RCC 7860 (cell line): ENCODE data around the gene PELI1.

Experiments
- DNase-seq: peaks from one replicate; pipeline ENCODE4 v3.0.0-alpha.2; 2015; ENCODE audit warnings: low spot score
- FAIRE-seq: peaks from 2 replicates; lab custom pipeline; 2012; peaks lifted over from hg19 to GRCh38; lab: Jason Lieb, UNC

PELI1 gene, protein sequence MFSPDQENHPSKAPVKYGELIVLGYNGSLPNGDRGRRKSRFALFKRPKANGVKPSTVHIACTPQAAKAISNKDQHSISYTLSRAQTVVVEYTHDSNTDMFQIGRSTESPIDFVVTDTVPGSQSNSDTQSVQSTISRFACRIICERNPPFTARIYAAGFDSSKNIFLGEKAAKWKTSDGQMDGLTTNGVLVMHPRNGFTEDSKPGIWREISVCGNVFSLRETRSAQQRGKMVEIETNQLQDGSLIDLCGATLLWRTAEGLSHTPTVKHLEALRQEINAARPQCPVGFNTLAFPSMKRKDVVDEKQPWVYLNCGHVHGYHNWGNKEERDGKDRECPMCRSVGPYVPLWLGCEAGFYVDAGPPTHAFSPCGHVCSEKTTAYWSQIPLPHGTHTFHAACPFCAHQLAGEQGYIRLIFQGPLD

DNA sequence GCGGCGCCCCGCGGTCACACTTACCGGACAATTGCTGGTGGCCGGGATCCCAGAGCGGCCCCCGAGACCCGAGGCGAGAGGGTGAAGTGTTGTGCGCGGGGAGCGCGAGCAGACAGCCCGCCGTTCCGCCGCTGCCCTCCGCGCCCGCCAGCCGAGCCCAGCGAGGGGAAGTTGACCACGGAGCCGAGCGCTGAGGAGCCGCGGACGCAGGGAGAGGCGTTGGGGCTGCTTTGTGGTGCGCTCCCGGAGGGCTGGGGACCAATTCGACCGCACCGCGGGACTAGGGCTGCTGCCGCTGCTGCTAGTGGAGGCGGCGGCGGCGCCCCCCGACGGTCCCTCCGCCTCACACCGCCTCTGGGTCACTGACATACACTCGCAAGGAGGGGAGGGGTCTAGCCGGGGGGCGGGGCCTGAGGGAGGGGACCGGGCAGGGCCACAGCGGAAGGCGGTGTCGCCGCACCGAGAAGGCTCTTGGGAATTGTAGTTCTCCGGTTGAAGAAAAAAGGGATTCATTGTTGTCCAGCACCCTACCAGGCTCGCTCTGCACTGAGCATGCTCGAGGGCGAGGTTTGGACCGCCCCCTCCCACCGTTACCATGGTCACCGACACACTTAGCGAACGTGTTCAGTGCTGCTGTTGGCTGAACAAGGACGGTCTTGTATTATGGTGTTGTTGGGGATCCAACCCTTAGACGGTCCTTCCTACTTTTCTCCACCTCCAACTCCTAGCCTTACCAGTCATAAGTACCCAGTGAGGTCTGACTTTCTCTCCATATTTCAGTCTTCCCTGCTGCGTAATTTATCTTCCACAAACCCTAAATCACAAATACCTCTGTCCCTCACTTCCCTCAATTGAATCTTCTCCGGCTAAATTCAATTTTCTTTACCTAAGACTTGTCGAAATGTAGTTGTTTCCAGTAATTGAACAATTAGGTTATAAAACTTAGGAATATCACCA is at the start of gene PELI1:
Gene PELI1, minus strand, starts transcription at position 364 of the 957 bp plus-strand sequence. CDS start 36,110 bp downstream, outside the sequence.
- FAIRE-seq, result peak; percentile 16

DNA sequence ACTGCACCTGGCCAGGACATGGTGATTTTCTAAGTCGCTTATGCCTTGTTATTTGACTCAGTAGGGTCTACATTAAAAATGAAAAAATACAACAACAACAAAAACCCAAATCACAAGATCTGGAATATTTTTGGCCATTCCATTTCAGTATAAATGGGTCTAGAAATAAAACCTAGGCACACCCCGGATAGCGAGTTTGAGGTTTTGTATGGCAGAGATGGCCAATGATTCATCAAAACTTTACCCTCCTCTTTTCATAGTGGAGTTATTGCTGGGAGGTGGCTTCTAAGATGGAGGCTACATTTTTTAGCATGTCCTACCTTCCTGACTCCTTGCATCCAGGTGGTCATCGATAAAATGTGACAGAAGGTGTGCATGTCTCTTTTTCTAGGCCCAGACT is 49.3 kb upstream of the PELI1 start:
- no peak for DNase-seq

More for the DNA sequence above, at the start of gene PELI1:
- peak; percentile 91 for DNase-seq

GRCh38 chr2:64192664-64193105 is 48.5 kb upstream of the PELI1 start:
- no peak for FAIRE-seq
- DNase-seq, result no peak

More for the DNA sequence above, 49.3 kb upstream of the PELI1 start:
- FAIRE-seq, result no peak

DNA sequence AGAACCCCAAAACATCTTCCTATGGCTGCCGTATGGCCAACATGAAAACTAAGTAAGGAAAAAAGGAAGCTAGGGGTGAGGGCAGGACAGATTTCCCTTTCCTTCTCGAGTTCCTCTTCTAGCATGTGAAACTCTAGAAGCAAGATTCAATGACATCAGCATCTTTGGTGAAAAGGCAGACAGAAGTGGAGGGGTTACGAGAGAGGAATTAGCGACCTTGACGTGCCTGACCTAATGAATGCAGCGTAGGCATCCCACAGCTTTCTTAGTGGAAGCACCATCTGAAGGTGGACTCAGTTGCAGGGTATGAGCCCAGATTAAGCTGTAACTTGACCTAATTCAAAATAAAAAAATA is 47.9 kb upstream of the PELI1 start:
- no peak for DNase-seq
- FAIRE-seq, result no peak

GRCh38 chr2:64189586-64189985 is 45.4 kb upstream of the PELI1 start:
- DNase-seq (no peak), FAIRE-seq (no peak)

DNA sequence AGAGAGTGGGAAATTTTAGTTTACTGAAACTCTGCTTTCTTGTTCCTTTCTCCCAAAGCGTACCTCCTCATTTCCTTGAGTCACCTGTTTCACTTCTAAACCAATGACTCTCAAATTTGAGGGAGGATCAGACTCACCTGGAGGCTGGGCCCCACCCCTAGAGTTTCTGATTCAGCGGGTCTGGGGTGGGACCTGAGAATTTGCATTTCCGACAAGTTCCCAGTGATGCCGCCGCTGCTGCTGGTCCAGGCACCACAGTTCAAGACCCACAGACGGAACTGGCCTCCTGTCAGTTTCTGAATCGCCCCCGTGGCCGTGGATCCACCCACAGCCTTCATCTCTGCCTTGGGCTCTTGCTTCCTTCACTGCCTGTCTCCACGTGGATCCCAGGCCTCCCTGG is 44.9 kb upstream of the PELI1 start:
- FAIRE-seq (no peak), DNase-seq (no peak)

DNA sequence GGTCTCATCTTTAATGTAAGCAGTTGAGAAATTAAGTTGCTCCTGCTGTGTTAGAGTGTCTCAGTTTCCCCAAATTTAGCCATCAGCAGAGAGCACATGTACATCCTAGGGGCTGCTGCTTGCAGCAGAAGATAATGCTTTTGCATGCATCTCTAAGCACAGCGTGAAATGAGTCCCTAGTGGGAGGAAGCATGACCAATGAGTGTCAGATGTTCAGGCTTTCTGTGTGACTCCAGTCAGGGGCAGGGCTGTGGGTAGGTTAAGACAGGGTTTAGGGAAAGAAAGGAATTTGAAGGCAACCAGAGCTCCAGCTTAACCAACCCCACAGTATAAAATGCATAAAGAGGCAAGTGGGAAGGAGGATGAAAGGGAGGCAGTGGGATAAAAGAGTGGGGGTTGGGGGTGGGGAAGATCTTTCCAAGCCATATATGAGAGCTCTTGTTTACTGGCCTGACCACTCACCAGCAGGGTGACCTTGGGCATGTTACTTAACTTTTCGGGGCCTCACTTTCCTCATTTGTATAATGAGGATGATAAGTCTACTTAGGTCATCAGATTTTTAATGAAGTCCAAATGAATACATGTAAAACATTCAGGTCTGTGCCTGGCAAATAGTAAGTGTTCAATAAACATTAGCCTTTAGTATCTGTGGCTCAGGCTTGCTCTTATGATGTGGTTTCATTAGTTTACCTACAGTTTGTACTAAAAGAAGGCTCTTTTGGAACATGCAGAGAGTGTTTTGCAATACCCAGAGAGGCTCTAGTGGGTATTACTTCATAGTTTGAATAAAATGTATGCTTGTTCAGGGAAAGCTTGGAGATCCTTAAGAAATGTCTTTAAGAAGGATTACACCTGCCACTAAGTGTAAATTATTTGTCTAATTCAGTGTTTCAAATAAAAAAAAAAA is 42.7 kb upstream of the PELI1 start:
- no peak for FAIRE-seq
- no peak for DNase-seq

DNA sequence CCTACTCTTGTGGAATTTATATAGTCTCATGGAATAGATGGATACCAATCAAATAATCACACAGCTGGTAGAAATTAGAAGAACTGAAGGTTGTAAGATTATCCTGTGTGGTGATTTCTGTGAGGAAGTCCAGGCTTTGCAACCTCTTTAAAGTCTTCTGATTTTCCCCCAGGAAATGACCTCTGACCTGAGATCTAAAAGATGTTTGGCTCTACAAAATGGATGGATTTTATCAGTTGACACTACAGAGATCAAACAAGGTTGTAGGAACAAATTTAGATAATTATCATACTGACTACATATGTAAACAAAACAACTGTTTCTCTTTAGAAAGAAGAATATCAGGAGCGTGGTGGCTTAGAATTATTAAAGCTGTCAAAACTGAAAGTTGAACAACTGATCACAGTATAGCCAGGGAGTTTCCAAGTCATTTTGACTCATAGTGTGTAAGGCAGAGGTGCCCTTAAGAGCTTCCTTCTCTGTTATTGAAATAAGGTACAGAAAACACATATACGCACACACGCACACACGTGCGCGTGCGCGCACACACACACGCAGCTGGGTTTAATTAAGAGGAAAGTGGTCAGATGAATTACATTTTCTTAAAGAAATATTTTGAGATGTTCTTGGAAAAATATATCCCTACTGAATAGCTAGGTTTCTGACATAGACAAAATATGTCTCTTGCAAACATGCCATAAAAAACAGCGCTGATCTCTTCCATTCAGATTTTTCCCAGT is 35.5 kb upstream of the PELI1 start:
- DNase-seq (no peak), FAIRE-seq (no peak)

DNA sequence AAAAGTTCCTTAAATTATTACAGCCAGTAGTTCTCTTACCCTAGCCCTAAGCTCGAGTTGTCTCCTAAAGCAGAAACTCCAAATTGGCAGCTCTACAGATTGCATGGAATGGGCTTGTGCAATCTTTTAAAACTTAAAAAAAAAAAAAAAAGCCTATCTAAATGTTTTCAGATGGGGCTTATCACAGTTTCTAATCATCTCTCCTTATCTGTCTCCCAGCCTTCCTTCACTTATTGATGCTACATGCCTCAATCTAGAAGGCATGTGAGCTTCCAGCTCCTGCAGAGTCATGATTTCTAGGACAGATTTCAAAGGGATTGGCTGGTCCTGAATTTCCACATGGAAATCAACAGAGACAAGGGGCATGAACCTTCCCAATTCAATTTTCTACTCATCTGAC is 33.1 kb upstream of the PELI1 start:
- FAIRE-seq, result no peak
- DNase-seq, result no peak

- FAIRE-seq, result no peak
- no peak for DNase-seq
Observed at GRCh38 chr2:64175419-64176197, 31.4 kb upstream of the PELI1 start.

- FAIRE-seq (no peak), DNase-seq (no peak)
Observed at GRCh38 chr2:64173156-64174135, 29.2 kb upstream of the PELI1 start.

- DNase-seq (no peak), FAIRE-seq (no peak)
Observed at GRCh38 chr2:64168756-64169155, 24.5 kb upstream of the PELI1 start.

DNA sequence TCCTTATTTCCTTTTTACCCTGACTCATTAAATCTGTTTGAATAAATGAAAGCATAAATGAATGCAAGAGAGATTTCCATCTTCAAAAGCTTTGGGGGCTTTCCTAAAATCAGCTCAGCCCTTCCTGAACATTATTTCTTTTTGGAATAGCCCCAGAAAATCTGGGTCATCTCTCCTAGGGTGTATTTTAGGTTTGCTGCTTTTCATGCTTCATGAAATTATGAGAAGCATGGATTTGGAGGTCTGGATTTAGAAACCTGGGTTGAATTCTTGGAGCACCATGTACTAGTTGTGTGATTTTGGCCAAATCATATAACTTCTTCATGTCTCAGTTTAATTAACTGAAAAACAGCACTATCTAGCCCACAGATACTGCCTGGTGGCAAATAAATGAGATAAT is 24.0 kb upstream of the PELI1 start:
- no peak for DNase-seq
- FAIRE-seq, result no peak

- DNase-seq (no peak), FAIRE-seq (no peak)
Observed at GRCh38 chr2:64166637-64167420, 22.6 kb upstream of the PELI1 start.

GRCh38 chr2:64166212-64166611 is 22.0 kb upstream of the PELI1 start:
- DNase-seq (no peak), FAIRE-seq (no peak)

- DNase-seq, result no peak
- FAIRE-seq, result no peak
Observed at GRCh38 chr2:64165706-64166105, 21.5 kb upstream of the PELI1 start.

- FAIRE-seq (no peak), DNase-seq (no peak)
Observed at GRCh38 chr2:64164629-64165028, 20.4 kb upstream of the PELI1 start.
